Testis (tissue), 3 donors: ENCODE results near the gene OR1L8. TPM values are rescaled to one million over a fixed set of nuclear protein-coding genes. Genes with fewer than 3 reads are reported as not detected.

Source experiments
- DNase-seq: peaks from one replicate; pipeline ENCODE4 v3.0.0-alpha.2; 2019
- H3K27ac ChIP-seq, 2 donors: fragments of 200-600 bp; sonication (generic); one replicate each; pipeline ENCODE4 v1.5.1; 2019
- H3K27me3 ChIP-seq: fragments of 200-600 bp; sonication (generic); one replicate; pipeline ENCODE4 v1.5.1; 2019
- H3K36me3 ChIP-seq: fragments of 200-600 bp; sonication (generic); one replicate; pipeline ENCODE4 v1.5.1; 2017; ENCODE audit warnings: low read depth; ENCODE audit errors: missing control alignments
- H3K4me1 ChIP-seq: fragments of 200-600 bp; sonication (generic); one replicate; pipeline ENCODE4 v1.5.1; 2019
- H3K4me3 ChIP-seq, 2 donors: fragments of 200-600 bp; sonication (generic); one replicate each; pipeline ENCODE4 v1.5.1; 2017 to 2019
- H3K9me3 ChIP-seq: fragments of 200-600 bp; sonication (generic); one replicate; pipeline ENCODE4 v1.5.1; 2017
- CTCF ChIP-seq, 3 experiments: fragments of 450-650 bp in 2 of 3; fragments of 200-600 bp in 1 of 3; sonication (generic) in 1 of 3; IDR thresholded peaks; one replicate each; pipeline ENCODE4 v1.5.1; 2016 to 2019; ENCODE audit warnings: antibody characterized with exemption in 3 of 3, mild to moderate bottlenecking in 2 of 3, moderate library complexity in 1 of 3
- POLR2A ChIP-seq: fragments of 450-650 bp; IDR thresholded peaks from one replicate; pipeline ENCODE4 v1.6.1; 2017; ENCODE audit warnings: antibody characterized with exemption, mild to moderate bottlenecking, moderate library complexity
- WGBS, 2 donors: methylation state at CpG; one replicate each; pipeline ENCODE4 v1.1.5; 2018; 5-methylcytosine and 5-hydroxymethylcytosine counted together
- intact Hi-C: fragments of 100-400 bp; cut with DNase I; formaldehyde crosslinking; loops from one replicate; pipeline ENCODE4 v1.15.1; 2023; ENCODE audit warnings: low total_unique reads
- polyA plus RNA-seq: library from polyadenylated mRNA; stranded (reverse); fragments of 350-450 nt; fragmentation: Illumina TruSeq; extraction: RNeasy Lipid Tissue Mini Kit (QIAGEN cat#74804); gene quantifications from one replicate; pipeline ENCODE4 v1.2.3, GENCODE V29; 2014; ENCODE audit warnings: low read depth, low replicate concordance; ENCODE audit not compliant: insufficient read depth
- total RNA-seq, 2 donors: library from RNA; depleted of rRNA; stranded (reverse); fragments of >200 nt; gene quantifications; one replicate each; pipeline ENCODE4 v1.2.3, GENCODE V29; 2016

OR1L8 gene
- total and polyA plus RNA-seq, 3 donors from 2014 or later, result 0.31 to 0.36 TPM; not detected in 1

DNA sequence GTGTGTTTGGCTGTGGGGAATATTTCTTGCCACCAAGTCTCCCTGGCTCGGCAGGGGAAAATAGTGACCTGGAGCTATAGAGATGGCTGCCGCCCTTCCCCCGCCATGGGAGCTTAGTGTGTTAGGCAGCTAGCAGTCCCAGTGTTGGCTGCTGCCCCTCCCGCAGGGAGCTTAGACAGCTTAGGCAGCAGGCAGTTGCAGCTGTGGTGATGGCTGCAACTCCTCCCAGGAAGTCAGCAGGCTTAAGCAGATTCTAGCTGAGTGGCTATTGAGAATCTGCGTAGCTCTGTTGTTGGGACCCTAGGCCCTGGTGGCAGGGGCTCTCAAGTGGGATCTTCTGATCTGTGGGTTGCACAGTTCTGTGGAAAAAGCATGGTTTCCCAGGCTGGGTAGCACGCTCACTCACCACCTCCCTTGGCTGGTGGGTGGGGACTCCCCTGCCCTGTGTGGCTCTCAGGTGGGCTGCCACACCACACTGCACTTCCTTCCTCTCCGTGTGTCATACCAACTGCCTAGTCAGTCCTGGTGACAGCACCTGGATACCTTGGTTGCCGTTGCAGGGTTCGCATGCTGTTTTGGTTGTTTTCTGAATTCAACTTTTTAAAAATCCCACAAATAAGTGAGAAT is 20.9 kb downstream of the OR1L8 start:
- no peak overlapping the region for H3K27ac ChIP-seq
- TF ChIP-seq CTCF (IDR thresholded peaks at IDR 0.05), result no peak
- TF ChIP-seq POLR2A, result no peak
- WGBS, 2 donors, result 59 to 80% methylated on average over 4 to 9 of the region's 9 CpGs
- DNase-seq, result no peak
- no peak overlapping the region for H3K4me3 ChIP-seq
- no peaks in the 10 kb centered on the region for H3K9me3 ChIP-seq
- no peaks in the 10 kb centered on the region for H3K36me3 ChIP-seq
- intact Hi-C loops, result no loop called here
- no peaks in the 10 kb centered on the region for H3K27me3 ChIP-seq
- H3K4me1 ChIP-seq, result no peaks in the 10 kb centered on the region

DNA sequence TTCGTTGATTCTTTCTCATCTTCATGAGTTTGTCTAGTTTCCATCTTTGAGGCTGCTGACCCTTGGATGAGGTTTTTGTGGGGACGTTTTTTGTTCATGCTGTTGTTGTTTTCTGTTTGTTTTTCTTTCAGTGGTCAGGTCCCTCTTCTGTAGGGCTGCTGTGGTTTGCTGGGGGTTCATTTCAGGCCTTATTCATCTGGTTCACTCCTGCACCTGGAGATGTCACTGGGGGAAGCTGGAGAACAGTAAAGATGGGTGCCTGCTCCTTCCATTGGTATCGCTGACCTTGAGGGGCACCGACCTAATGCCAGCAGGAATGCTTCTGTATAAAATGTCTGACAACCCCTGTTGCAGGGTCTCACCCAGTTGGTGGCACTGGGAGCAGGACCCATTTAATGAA is 21.7 kb downstream of the OR1L8 start:
- H3K4me1 ChIP-seq, result no peaks in the 10 kb centered on the region
- no peak overlapping the region for H3K4me3 ChIP-seq
- no peaks in the 10 kb centered on the region for H3K9me3 ChIP-seq
- no peak for DNase-seq
- H3K36me3 ChIP-seq, result no peaks in the 10 kb centered on the region
- no peak for TF ChIP-seq POLR2A
- TF ChIP-seq CTCF (IDR thresholded peaks at IDR 0.05), result no peak
- no peaks in the 10 kb centered on the region for H3K27me3 ChIP-seq
- intact Hi-C loops, result no loop called here
- 81 to 88% methylated on average over 4 of the region's 4 CpGs for WGBS, 2 donors
- H3K27ac ChIP-seq, result no peak overlapping the region

DNA sequence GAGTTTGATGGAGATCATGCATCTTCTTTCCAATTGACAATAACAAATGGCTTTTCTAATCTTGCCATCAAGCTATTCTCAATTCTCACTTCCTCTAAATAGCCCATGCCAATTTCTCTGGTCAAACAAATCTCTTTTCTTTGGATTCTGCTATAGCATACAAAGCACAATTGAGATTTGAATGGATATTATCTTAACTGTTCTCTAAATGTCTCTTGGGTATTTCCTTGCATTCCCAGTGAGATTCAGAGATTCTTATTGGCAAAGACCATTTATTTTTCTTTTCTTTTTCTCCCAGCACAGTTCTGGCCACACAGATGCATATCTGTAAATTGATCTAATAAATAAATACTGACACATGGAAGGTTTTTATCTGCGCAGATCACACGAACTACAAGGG is 30.4 kb downstream of the OR1L8 start, which contains the start of gene OR1N2:
OR1N2 (plus strand) TSS at position 301 of the 400 bp plus-strand sequence. CDS start 100 bp downstream, outside the sequence.
- DNase-seq, result no peak
- Histone ChIP-seq H3K4me1 (no peaks in the 10 kb centered on the region), H3K27ac (no peak within 1 kb of the TSS), H3K9me3 (no peaks in the 10 kb centered on the region), H3K4me3 (no peak within 1 kb of the TSS), H3K27me3 (no peaks in the 10 kb centered on the region), H3K36me3 (no peaks in the 10 kb centered on the region)
- WGBS, 2 donors, result 71 to 90% methylated on average over 2 of the region's 2 CpGs
- no peak for TF ChIP-seq POLR2A
- no peak for TF ChIP-seq CTCF (IDR thresholded peaks at IDR 0.05)
- intact Hi-C loops, result no loop called here

DNA sequence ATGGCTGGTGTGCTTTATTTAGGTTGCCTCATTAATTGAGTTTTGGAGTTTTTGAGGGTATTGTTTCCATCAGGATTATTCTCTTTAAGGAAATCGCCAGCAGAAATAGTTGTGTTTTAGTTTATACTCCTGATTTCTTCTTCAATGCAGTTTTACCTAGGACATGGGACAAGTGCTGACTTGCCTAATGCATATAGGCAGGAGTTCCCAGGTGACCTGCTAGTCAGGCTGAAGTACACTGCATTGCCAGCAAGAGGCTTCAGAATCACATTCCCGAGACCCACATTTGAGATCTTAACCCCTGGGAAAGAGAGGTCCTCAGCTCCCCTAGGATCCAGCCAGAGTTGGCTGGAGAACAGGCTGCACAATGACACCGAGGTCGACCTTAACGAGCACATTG is 31.8 kb downstream of the OR1L8 start:
- no peaks in the 10 kb centered on the region for H3K4me1 ChIP-seq
- no peaks in the 10 kb centered on the region for H3K9me3 ChIP-seq
- WGBS, 2 donors, result 62 to 66% methylated on average over 5 of the region's 5 CpGs
- intact Hi-C loops, result no loop called here
- no peaks in the 10 kb centered on the region for H3K27me3 ChIP-seq
- no peaks in the 10 kb centered on the region for H3K36me3 ChIP-seq
- no peak overlapping the region for H3K27ac ChIP-seq
- TF ChIP-seq POLR2A (no peak), CTCF (IDR thresholded peaks at IDR 0.05) (no peak)
- DNase-seq, result no peak
- no peak overlapping the region for H3K4me3 ChIP-seq

GRCh38 chr9:122546196-122546595 is 37.0 kb downstream of the OR1L8 start:
- no peak for DNase-seq
- intact Hi-C loops, result no loop called here
- Histone ChIP-seq H3K36me3 (no peaks in the 10 kb centered on the region), H3K4me1 (no peaks in the 10 kb centered on the region), H3K4me3 (no peak overlapping the region), H3K9me3 (no peaks in the 10 kb centered on the region), H3K27me3 (no peaks in the 10 kb centered on the region), H3K27ac (no peak overlapping the region)
- 46 to 61% methylated on average over 8 of the region's 8 CpGs for WGBS, 2 donors
- TF ChIP-seq CTCF (IDR thresholded peaks at IDR 0.05), result no peak
